ENCODE data around the gene SIPA1L3.

- TF ChIP-seq CTCF (IDR thresholded peaks at IDR 0.05; ENCODE audit: low read length) (no peak), EZH2 (IDR thresholded peaks at IDR 0.05; ENCODE audit: borderline replicate concordance, low read length) (no peak)
Measured at GRCh38 chr19:38243279-38243673, 336.3 kb downstream of the SIPA1L3 start.

Data from OCI-LY1 (cell line).